ENCODE results near the gene TMOD3.

TMOD3 gene

GRCh38 chr15:51926809-51927208, 97.4 kb downstream of the TMOD3 start:
- Histone ChIP-seq H3K9me3 (ENCODE audit: control insufficient read depth, low read depth, low read length) (no peaks in the 10 kb centered on the region), H3K4me3 (ENCODE audit: low read length) (no peak overlapping the region), H3K27ac (ENCODE audit: low read length) (no peak overlapping the region), H3K9ac (ENCODE audit: low read length) (no peak overlapping the region), H3K4me1 (ENCODE audit: control insufficient read depth, low read depth, low read length) (no peaks in the 10 kb centered on the region), H3K27me3 (ENCODE audit: control insufficient read depth, insufficient read depth, low read length) (no peaks in the 10 kb centered on the region), H3K36me3 (ENCODE audit: control insufficient read depth, low read depth, low read length) (peaks cover 5% of the 10 kb centered on the region)

GRCh38 chr15:51931016-51931415, 101.6 kb downstream of the TMOD3 start:
- Histone ChIP-seq H3K27me3 (ENCODE audit: control insufficient read depth, insufficient read depth, low read length) (no peaks in the 10 kb centered on the region), H3K9ac (ENCODE audit: low read length) (no peak overlapping the region), H3K4me1 (ENCODE audit: control insufficient read depth, low read depth, low read length) (no peaks in the 10 kb centered on the region), H3K4me3 (ENCODE audit: low read length) (no peak overlapping the region), H3K36me3 (ENCODE audit: control insufficient read depth, low read depth, low read length) (no peaks in the 10 kb centered on the region), H3K27ac (ENCODE audit: low read length) (no peak overlapping the region), H3K9me3 (ENCODE audit: control insufficient read depth, low read depth, low read length) (no peaks in the 10 kb centered on the region)

GRCh38 chr15:51931638-51932037, 102.2 kb downstream of the TMOD3 start:
- Histone ChIP-seq H3K36me3 (ENCODE audit: control insufficient read depth, low read depth, low read length) (no peaks in the 10 kb centered on the region), H3K27ac (ENCODE audit: low read length) (no peak overlapping the region), H3K4me1 (ENCODE audit: control insufficient read depth, low read depth, low read length) (no peaks in the 10 kb centered on the region), H3K9me3 (ENCODE audit: control insufficient read depth, low read depth, low read length) (no peaks in the 10 kb centered on the region), H3K27me3 (ENCODE audit: control insufficient read depth, insufficient read depth, low read length) (no peaks in the 10 kb centered on the region), H3K9ac (ENCODE audit: low read length) (no peak overlapping the region), H3K4me3 (ENCODE audit: low read length) (no peak overlapping the region)

GRCh38 chr15:51932161-51932560, 102.7 kb downstream of the TMOD3 start:
- Histone ChIP-seq H3K9me3 (ENCODE audit: control insufficient read depth, low read depth, low read length) (no peaks in the 10 kb centered on the region), H3K27ac (ENCODE audit: low read length) (no peak overlapping the region), H3K4me3 (ENCODE audit: low read length) (no peak overlapping the region), H3K27me3 (ENCODE audit: control insufficient read depth, insufficient read depth, low read length) (no peaks in the 10 kb centered on the region), H3K4me1 (ENCODE audit: control insufficient read depth, low read depth, low read length) (no peaks in the 10 kb centered on the region), H3K36me3 (ENCODE audit: control insufficient read depth, low read depth, low read length) (peaks cover 1% of the 10 kb centered on the region), H3K9ac (ENCODE audit: low read length) (no peak overlapping the region)

GRCh38 chr15:51935466-51936104, 106.1 kb downstream of the TMOD3 start:
- Histone ChIP-seq H3K27me3 (ENCODE audit: control insufficient read depth, insufficient read depth, low read length) (no peaks in the 10 kb centered on the region), H3K4me3 (ENCODE audit: low read length) (peak overlapping the region; percentile 21), H3K4me1 (ENCODE audit: control insufficient read depth, low read depth, low read length) (no peaks in the 10 kb centered on the region), H3K27ac (ENCODE audit: low read length) (no peak overlapping the region), H3K9me3 (ENCODE audit: control insufficient read depth, low read depth, low read length) (no peaks in the 10 kb centered on the region), H3K36me3 (ENCODE audit: control insufficient read depth, low read depth, low read length) (peaks cover 7% of the 10 kb centered on the region), H3K9ac (ENCODE audit: low read length) (no peak overlapping the region)

- Histone ChIP-seq H3K27ac (ENCODE audit: low read length) (no peak overlapping the region), H3K4me3 (ENCODE audit: low read length) (peak overlapping the region; percentile 21), H3K9me3 (ENCODE audit: control insufficient read depth, low read depth, low read length) (no peaks in the 10 kb centered on the region), H3K4me1 (ENCODE audit: control insufficient read depth, low read depth, low read length) (no peaks in the 10 kb centered on the region), H3K9ac (ENCODE audit: low read length) (no peak overlapping the region), H3K36me3 (ENCODE audit: control insufficient read depth, low read depth, low read length) (peaks cover 9% of the 10 kb centered on the region), H3K27me3 (ENCODE audit: control insufficient read depth, insufficient read depth, low read length) (no peaks in the 10 kb centered on the region)
These were observed 106.6 kb downstream of the TMOD3 start for GRCh38 chr15:51936105-51936478.

- Histone ChIP-seq H3K4me3 (ENCODE audit: low read length) (no peak overlapping the region), H3K9me3 (ENCODE audit: control insufficient read depth, low read depth, low read length) (no peaks in the 10 kb centered on the region), H3K4me1 (ENCODE audit: control insufficient read depth, low read depth, low read length) (no peaks in the 10 kb centered on the region), H3K27ac (ENCODE audit: low read length) (no peak overlapping the region), H3K36me3 (ENCODE audit: control insufficient read depth, low read depth, low read length) (peaks cover 11% of the 10 kb centered on the region), H3K27me3 (ENCODE audit: control insufficient read depth, insufficient read depth, low read length) (no peaks in the 10 kb centered on the region), H3K9ac (ENCODE audit: low read length) (no peak overlapping the region)
These were observed 108.8 kb downstream of the TMOD3 start for GRCh38 chr15:51938286-51938685.

- no peak overlapping the region for H3K4me3 ChIP-seq (ENCODE audit: low read length)
- peaks cover 18% of the 10 kb centered on the region for H3K36me3 ChIP-seq (ENCODE audit: control insufficient read depth, low read depth, low read length)
- no peaks in the 10 kb centered on the region for H3K9me3 ChIP-seq (ENCODE audit: control insufficient read depth, low read depth, low read length)
- no peaks in the 10 kb centered on the region for H3K4me1 ChIP-seq (ENCODE audit: control insufficient read depth, low read depth, low read length)
- no peaks in the 10 kb centered on the region for H3K27me3 ChIP-seq (ENCODE audit: control insufficient read depth, insufficient read depth, low read length)
- H3K9ac ChIP-seq (ENCODE audit: low read length) = no peak overlapping the region
- H3K27ac ChIP-seq (ENCODE audit: low read length) = no peak overlapping the region
These were observed 109.8 kb downstream of the TMOD3 start for GRCh38 chr15:51939216-51939615.

- Histone ChIP-seq H3K27me3 (ENCODE audit: control insufficient read depth, insufficient read depth, low read length) (no peaks in the 10 kb centered on the region), H3K36me3 (ENCODE audit: control insufficient read depth, low read depth, low read length) (peaks cover 70% of the 10 kb centered on the region), H3K27ac (ENCODE audit: low read length) (no peak overlapping the region)
These were observed 117.7 kb downstream of the TMOD3 start for GRCh38 chr15:51947124-51947523.

GRCh38 chr15:51952805-51953204, 123.4 kb downstream of the TMOD3 start:
- no peaks in the 10 kb centered on the region for H3K4me1 ChIP-seq (ENCODE audit: control insufficient read depth, low read depth, low read length)
- no peak overlapping the region for H3K9ac ChIP-seq (ENCODE audit: low read length)
- H3K36me3 ChIP-seq (ENCODE audit: control insufficient read depth, low read depth, low read length) = peaks cover 86% of the 10 kb centered on the region
- H3K27me3 ChIP-seq (ENCODE audit: control insufficient read depth, insufficient read depth, low read length) = no peaks in the 10 kb centered on the region
- no peaks in the 10 kb centered on the region for H3K9me3 ChIP-seq (ENCODE audit: control insufficient read depth, low read depth, low read length)
- no peak overlapping the region for H3K4me3 ChIP-seq (ENCODE audit: low read length)
- no peak overlapping the region for H3K27ac ChIP-seq (ENCODE audit: low read length)

More at GRCh38 chr15:51947124-51947523, 117.7 kb downstream of the TMOD3 start:
- Histone ChIP-seq H3K9ac (ENCODE audit: low read length) (no peak overlapping the region), H3K4me1 (ENCODE audit: control insufficient read depth, low read depth, low read length) (no peaks in the 10 kb centered on the region), H3K9me3 (ENCODE audit: control insufficient read depth, low read depth, low read length) (no peaks in the 10 kb centered on the region), H3K4me3 (ENCODE audit: low read length) (no peak overlapping the region)

- Histone ChIP-seq H3K4me1 (ENCODE audit: control insufficient read depth, low read depth, low read length) (no peaks in the 10 kb centered on the region), H3K9me3 (ENCODE audit: control insufficient read depth, low read depth, low read length) (no peaks in the 10 kb centered on the region), H3K9ac (ENCODE audit: low read length) (no peak overlapping the region), H3K4me3 (ENCODE audit: low read length) (no peak overlapping the region), H3K36me3 (ENCODE audit: control insufficient read depth, low read depth, low read length) (peaks cover 83% of the 10 kb centered on the region), H3K27ac (ENCODE audit: low read length) (no peak overlapping the region), H3K27me3 (ENCODE audit: control insufficient read depth, insufficient read depth, low read length) (no peaks in the 10 kb centered on the region)
These were observed 126.1 kb downstream of the TMOD3 start for GRCh38 chr15:51955504-51955903.
